Ammon's horn (tissue), 1 donor: ENCODE results near the gene SLC7A8.

Experiments
- DNase-seq: peaks from one replicate; pipeline ENCODE4 v3.0.0-alpha.2; 2016; ENCODE audit warnings: low spot score

The SLC7A8 gene

DNA sequence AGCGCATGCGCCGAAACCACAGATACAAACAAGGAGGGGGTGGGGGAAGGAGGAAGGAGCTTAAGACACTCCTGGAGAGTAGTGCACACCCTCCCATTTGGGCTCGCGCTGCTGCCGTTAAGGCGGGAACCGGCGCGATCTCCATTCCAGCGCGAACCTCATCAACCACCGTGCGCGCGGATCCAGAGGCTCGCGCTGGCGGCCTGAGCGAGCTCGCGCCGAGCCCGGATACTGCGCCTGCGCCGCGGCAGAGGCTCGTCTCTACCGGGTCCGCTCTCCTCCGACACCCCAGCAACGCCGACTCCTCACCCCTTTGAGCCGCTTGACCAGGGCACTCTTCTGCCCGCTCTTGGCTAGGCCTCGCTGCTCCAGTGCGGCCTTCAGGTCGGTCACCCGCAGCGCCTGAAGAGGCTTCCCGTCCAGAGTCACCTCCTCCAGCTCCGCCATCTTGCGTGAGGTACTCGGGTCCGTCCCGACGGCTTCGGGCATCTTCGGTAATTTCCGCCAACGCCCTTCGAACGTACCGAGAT is 88.7 kb downstream of the SLC7A8 start, which contains the start of gene ACIN1:
Gene ACIN1, minus strand, starts transcription at position 471 of the 530 bp plus-strand sequence. Its CDS starts 24 bp downstream, at position 447.
- peak; percentile 89 for DNase-seq

DNA sequence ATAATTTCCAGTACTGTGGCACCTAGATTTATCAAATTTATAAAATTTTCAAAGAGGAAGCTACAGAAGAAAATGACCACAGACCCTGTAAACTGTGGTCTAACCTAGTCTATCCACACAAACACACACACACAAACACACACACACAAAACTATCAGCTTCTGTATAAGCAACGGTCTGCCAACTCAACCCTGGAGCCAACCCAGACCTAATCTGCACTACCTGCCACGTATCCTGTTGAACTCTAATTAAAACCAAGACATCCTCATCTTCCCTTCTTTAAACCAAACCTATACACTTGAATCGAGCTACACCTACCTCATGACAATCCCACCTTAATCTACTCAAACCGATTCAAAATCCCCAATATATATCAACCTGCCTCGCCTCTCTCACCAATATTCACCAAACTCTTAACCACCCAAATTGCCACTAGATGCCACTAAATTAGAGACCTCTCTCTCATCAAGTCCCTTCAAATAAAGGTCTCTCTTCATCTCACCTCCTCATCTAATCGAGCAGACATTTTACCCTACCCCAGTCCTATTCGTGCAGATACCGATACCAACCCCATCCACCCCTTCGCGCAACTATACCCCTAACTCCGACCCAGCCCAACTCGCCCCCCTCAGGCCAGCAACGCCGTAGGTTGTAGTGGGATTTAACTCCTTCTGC is 89.3 kb downstream of the SLC7A8 start:
- DNase-seq: no peak

DNA sequence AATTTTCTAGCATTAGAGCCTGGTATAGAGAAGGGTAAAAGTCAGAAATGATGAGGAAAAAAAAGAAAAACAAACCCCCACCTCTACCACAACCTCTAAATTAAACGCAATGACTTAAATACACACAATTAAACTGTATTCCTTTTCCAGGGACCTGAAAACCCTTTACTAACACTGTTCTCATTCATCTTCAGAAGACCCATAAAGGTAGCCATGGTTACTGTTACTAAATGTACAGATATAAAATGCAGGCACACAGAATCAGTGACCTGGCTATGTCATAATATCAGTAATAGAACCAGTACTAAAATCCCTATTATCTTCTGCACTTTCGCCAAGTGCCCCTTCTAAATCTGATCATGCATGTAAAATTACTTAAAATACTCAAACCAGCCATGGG is 89.9 kb downstream of the SLC7A8 start:
- no peak for DNase-seq

DNA sequence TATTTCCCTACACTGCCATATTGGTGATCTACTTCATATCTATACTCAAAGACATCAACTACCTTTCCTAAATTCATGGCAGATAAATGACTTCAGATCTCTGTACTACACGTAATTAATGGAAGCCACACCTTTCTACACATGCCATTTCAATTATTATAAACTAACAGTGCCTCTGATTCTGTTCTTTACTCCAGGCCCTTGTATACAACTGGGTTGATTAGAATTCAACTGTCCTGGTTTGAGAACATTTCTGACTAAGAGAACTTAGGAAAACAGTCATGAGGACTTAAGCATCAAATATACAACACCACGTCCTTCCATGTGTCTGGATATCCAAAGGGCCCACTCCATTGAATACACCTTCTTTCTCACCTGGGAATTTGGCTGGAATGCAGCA is 90.4 kb downstream of the SLC7A8 start:
- no peak for DNase-seq

DNA sequence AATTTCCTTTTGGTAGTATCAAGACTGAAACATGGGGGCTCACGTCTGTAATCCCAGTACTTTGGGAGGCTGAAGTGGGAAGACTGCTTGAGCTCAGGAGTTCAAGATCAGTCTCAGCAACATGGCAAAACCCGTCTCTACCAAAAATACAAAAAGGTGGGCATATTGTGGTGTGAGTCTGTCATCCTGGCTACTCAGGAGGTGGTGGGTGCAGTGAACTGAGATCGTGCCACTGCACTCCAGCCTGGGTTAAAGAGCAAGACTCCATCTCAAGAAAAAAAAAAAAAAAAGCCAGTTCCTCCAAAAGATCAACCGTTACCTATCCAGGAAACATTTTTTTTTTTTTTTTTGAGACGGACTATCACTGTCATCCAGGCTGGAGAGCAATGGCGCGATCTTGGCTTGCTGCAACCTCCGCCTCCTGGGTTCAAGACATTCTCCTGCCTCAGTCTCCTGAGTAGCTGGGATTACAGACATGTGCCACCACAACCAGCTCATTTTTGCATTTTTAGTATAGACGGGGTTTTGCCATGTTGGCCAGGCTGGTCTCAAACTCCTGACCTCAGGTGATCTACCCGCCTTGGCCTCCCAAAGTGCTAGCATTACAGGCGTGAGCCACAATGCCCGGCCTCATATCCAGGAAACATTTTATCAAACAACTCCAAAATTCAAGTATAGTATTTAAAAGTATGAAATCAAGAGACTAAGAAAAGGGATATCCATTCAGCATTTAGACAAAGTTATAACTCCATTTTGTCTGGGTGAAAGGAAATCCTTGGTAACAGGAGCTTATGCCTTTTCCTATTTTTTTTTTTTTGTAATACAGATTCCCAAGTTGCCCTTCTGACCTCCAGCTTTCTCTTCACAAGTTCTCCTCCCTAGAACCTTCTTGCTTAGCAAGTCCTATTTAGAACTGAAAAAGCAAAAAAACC is 91.9 kb downstream of the SLC7A8 start:
- no peak for DNase-seq

DNA sequence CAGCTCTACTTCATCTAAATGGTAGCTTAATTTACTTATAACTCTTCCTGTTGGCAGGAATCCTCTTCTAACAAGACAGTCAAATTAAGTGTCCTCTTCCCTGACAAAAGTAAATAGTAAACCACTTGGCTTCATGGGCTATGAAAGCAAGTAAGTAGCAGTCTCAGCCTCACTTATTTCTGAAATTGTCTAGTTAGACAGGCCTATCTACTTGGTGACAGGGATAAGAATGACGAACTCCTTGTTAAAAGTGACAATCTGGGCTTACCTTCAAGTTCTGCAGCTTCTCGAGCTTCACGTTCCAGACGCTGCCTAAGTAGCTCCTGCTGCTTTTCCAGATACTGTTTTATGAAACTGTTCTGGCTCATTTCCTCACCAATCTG is 93.2 kb downstream of the SLC7A8 start:
- no peak for DNase-seq

DNA sequence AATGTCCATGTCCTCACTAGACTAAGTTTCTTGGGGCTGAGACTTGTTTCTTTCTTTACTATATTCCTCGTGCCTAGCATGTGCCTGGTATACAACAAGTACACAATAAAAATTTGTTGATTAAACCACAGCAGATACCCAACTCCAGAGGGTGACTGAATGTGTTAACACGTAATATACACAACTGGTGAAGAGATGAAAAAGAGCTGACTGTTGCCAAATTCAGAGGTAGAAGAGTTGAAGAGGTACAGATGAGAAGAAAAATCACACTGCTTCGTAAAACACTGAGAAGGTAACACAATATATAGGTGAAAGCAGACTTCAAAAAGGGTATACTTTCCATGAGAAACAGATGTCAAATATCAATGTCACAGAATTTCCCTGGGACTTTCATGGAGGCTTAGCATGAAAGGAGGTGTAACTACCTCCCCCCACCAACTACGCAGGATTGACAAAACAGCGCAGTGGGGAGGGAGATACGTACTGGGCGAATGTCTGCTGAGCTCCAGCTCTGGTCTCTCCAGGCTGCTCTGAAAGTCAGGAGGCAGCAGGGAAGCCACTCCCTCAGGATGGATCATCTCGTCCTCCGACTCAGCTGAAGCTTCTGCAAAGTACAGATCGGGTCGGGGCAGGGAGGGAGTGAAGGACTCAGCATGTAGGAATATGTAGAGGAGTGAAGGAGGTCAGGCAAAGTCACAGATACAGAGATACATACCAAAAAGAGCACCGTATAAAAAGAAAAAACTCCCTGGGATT is 93.8 kb downstream of the SLC7A8 start:
- no peak for DNase-seq

DNA sequence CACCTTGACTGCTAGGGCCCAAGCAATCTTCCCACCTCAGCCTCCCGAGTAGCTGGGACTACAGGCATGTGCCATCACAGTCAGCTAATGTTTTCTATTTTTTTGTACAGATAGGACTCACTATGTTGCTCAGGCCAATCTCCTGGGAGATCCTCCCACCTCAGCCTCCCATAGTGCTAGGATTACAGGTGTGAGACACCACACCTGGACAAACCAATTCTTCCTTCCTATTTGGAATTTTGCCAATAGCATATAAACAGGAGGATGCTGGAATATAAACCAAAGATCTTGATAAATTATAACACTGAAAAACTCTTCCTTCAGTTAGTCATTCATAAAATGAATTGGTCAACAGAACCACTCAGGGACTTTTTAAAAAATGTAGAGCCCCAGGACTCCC is 96.9 kb downstream of the SLC7A8 start:
- DNase-seq: no peak

DNA sequence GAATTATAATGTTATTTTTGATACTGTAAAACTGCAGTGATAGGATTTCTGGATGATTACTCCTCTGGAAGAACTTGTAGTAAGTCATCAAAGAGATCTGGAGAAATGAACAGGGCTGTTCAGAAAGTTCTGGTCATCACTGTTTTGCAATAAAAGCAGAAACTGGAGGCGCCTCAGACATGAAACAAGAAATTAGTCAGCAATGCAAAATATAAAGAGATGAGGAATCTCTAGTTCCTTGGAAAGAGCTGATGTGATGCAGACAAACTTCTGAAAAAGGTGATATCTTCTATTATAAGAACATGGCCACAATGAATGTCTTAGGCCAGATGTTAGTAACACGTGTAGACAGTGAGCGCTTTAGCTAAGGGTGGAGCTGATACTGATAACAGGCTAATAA is 98.0 kb downstream of the SLC7A8 start:
- DNase-seq: no peak

DNA sequence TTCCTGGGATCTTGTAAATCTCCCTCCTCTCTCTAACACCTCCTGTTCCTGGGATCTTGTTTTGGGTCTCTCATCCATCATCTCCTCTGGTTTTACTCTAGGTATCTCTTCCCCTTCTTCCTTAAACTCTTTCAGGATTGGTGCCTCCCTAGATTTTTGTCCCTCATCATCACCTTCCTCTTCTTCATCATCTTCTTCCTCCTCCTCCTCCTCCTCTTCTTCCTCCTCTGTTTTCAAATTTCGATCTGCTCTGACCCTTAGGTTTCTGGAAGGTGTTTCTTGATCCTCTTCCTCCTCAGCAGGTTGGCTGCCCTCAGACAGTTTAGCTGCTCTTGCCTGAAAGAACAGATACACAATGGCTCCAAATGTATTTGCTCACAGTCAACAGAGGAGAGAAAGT is 103.0 kb downstream of the SLC7A8 start:
- DNase-seq: no peak

DNA sequence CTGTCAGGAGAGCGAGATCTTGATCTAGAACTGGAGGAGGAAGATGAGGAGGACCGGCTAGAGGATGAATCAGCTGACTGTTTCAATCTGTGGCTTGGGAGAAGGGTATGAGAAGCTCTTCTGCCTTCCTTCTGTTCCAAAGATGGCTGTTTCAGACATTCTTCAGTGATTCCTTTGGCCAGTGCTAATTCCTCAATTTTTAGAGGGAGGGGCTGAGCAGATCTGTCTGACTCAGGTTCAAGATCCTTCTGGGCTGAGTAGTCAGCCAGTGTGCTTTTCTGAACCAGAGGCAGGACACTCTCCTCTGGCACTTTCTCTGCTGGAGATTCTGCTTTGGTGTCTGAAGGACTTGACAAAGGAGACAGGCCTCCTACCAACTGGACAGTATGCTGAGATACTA is 103.7 kb downstream of the SLC7A8 start:
- no peak for DNase-seq

DNA sequence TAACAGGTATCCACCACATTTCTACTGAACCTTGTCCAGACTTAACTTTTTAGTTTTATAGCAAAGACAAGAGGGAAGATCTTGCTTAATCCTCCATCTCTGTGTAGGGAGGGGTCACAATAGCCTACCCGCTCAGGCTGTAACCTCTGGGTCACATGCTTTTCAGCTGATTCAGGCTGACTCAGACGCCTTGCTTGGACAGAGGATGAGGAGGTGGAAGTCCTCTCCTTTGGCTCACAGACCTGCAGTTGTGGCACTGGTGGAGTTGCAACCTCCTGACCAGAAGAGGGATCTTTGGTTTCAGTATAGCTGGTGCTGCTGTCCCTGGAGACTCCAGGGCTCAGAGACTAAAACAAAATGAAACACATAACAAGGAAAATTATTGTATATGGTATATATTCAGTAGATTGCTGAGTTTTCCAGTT is 104.8 kb downstream of the SLC7A8 start:
- DNase-seq: peak; percentile 55

DNA sequence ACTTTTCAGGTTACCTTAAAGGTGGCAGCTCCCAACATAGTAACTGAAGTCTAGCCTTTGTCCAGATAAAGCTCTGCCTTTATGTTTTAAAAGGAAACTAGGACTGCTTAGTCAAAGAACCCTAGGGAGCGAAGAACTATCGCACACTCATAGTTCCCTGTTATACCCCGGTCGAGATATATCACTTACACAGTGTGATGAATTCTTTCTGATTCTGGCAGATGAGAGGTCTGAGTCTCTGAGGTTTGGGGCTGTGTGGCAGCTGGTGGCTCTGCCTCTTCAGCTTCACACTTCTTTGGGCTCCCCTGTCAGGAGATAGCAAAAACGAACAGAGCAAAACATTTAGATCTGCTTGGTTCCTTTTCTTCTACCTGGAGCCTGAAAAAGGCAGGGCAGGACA is 105.5 kb downstream of the SLC7A8 start:
- no peak for DNase-seq

DNA sequence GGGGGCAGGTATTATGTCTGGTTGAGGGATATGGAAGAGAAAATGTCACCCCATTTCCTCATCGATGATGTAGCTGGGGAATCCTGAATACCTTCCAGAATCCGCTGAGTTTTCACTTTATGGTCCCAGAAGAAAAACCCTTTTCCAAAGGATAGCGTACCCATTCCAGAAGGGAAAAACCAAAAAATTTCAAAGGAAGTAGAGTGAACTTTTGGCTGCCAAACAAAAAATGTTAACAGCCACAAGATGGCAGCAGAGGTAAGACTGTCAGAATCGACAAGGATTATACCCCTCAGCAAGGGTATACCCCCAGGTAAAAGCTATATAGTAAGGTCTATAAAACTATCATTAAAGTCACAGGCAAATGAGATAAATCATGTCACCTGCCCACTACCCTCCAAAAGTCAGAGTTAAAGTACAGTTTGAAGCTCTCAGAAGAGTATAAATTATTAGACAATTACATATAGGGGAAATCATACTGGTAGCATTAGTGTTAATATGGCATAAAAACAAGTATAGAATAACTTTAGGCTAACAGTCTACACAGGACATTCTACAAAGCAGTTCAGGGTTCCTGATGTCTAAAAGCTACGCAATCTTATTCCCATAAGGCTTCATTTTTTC is 106.6 kb downstream of the SLC7A8 start:
- DNase-seq: no peak
